Measurements from ENCODE around the gene MDK. TPM values are rescaled to one million over a fixed set of nuclear protein-coding genes. Genes with fewer than 3 reads are reported as not detected.

The MDK gene
- total RNA-seq, 1 donor from 2014 or later, result 26.1 TPM

DNA sequence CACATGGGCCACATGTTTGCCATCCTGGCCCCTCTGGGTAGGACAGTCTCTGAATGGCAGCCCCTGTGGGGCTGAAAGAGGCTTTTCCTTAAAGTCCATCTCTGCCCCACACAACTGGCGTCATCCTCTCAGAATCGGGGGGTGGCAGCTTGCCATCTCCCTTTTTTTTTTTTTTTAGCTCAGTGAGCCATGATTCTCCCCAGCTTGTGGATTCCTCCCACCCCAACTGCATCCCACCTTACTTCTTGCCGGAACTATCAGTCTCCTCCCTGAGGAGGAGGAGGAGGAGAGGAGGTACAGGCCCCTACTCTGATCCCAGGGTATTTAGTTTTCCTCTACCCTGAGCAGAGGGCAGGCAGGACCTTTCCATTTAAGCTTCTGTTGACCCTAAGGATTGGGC is 30.8 kb upstream of the MDK start:
- ATAC-seq, result no peak
- Histone ChIP-seq H3K36me3 (peaks cover 6% of the 10 kb centered on the region), H3K27me3 (ENCODE audit: low read depth) (no peaks in the 10 kb centered on the region), H3K4me3 (no peak overlapping the region), H3K27ac (no peak overlapping the region), H3K4me1 (peaks cover 70% of the 10 kb centered on the region), H3K9me3 (no peaks in the 10 kb centered on the region)
- intact Hi-C loops (cut with DNase I), result no loop called here
- DNase-seq, result no peak
- TF ChIP-seq CTCF (IDR thresholded peaks at IDR 0.05), result no peak

DNA sequence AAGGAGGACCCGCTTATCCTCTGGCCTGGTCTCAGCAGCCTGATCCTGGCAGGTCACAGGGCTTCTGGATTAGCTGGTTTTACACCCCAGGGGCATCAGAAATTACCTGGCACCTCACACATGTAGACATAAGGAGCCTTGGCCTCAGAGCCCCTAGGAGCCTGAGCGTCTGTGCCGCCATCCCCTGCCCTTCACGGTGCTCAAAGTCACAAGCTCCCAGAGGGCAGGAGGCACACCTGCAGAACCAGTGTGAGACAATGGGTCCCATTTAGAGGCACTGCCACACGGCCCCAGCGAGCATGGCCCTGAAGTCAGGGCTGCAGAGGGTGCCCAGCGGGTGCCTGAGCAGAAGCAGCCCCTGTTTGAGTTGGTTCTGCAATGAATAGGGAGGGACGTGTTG is 30.3 kb upstream of the MDK start:
- Histone ChIP-seq H3K4me1 (peaks cover 69% of the 10 kb centered on the region), H3K9me3 (no peaks in the 10 kb centered on the region), H3K27me3 (ENCODE audit: low read depth) (no peaks in the 10 kb centered on the region), H3K27ac (no peak overlapping the region), H3K4me3 (no peak overlapping the region), H3K36me3 (peaks cover 11% of the 10 kb centered on the region)
- no peak for TF ChIP-seq CTCF (IDR thresholded peaks at IDR 0.05)
- ATAC-seq (no peak), DNase-seq (no peak)
- intact Hi-C loops (cut with DNase I), result no loop called here

DNA sequence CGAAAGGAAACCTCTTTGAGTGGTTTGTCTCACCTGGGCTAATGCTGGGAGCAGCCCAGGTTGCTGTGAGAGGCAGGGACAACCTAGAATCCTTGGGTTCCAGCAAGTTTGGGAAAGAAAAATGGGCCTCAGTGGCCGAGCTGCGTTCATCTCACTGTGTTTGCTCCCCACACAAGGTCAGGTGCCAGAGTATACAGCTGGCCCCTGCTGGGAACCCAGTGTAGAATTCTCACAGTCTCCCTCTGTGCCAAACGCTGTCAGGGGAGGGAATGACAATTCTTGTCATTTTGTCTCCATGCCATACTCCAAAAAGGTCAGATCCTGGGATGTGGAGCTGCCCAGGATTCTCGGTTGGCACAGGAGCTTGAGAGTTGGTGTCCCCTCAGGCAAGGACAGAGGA is 29.9 kb upstream of the MDK start:
- intact Hi-C loops (cut with DNase I), result no loop called here
- Histone ChIP-seq H3K27ac (peak overlapping the region; percentile 49), H3K9me3 (no peaks in the 10 kb centered on the region), H3K36me3 (peaks cover 15% of the 10 kb centered on the region), H3K4me1 (peaks cover 64% of the 10 kb centered on the region), H3K4me3 (peak overlapping the region; percentile 19), H3K27me3 (ENCODE audit: low read depth) (no peaks in the 10 kb centered on the region)
- DNase-seq (no peak), ATAC-seq (no peak)
- no peak for TF ChIP-seq CTCF (IDR thresholded peaks at IDR 0.05)

- TF ChIP-seq CTCF (IDR thresholded peaks at IDR 0.05), result peak; percentile 84
- no peaks in the 10 kb centered on the region for H3K9me3 ChIP-seq
- H3K36me3 ChIP-seq, result peaks cover 16% of the 10 kb centered on the region
- peak overlapping the region; percentile 49 for H3K27ac ChIP-seq
- H3K4me3 ChIP-seq, result peak overlapping the region; percentile 19
- peak; percentile 1 to 20 for ATAC-seq
- DNase-seq, result no peak
- intact Hi-C loops (cut with DNase I), result no loop called here
- H3K27me3 ChIP-seq (ENCODE audit: low read depth), result no peaks in the 10 kb centered on the region
- peaks cover 66% of the 10 kb centered on the region for H3K4me1 ChIP-seq
These were observed 29.2 kb upstream of the MDK start for GRCh38 chr11:46352063-46352841.

- TF ChIP-seq CTCF (IDR thresholded peaks at IDR 0.05), result no peak
- H3K27me3 ChIP-seq (ENCODE audit: low read depth), result no peaks in the 10 kb centered on the region
- DNase-seq (no peak), ATAC-seq (no peak)
- H3K27ac ChIP-seq, result no peak overlapping the region
- intact Hi-C loops (cut with DNase I), result no loop called here
- H3K36me3 ChIP-seq, result peaks cover 16% of the 10 kb centered on the region
- no peak overlapping the region for H3K4me3 ChIP-seq
- H3K4me1 ChIP-seq, result peaks cover 62% of the 10 kb centered on the region
- H3K9me3 ChIP-seq, result no peaks in the 10 kb centered on the region
These were observed 27.8 kb upstream of the MDK start for GRCh38 chr11:46353698-46354097.

Measured in lower lobe of right lung (tissue), 2 donors.